ENCODE results near the gene PBX3.

DNA sequence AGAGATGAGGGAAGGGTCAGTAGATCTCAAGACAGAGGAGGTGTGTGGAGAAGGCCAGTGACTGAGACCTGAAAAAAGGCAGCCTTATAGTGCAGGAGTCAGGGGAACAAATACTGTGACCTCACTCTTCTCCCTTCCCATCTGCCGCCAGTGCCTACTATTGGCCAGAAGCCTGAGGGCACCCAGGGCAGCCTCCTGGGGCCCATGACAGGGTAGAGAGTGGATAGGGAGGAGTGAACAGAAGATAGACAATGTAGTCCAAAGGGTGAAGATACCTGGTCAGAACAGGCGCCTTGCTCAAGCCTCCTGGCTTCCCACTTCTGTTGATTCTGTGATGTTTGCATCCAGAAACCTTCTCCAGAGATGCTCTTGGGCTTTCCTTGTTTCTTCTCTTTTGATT lies 196.7 kb downstream of the PBX3 start:
- TF ChIP-seq, protein P1, sequence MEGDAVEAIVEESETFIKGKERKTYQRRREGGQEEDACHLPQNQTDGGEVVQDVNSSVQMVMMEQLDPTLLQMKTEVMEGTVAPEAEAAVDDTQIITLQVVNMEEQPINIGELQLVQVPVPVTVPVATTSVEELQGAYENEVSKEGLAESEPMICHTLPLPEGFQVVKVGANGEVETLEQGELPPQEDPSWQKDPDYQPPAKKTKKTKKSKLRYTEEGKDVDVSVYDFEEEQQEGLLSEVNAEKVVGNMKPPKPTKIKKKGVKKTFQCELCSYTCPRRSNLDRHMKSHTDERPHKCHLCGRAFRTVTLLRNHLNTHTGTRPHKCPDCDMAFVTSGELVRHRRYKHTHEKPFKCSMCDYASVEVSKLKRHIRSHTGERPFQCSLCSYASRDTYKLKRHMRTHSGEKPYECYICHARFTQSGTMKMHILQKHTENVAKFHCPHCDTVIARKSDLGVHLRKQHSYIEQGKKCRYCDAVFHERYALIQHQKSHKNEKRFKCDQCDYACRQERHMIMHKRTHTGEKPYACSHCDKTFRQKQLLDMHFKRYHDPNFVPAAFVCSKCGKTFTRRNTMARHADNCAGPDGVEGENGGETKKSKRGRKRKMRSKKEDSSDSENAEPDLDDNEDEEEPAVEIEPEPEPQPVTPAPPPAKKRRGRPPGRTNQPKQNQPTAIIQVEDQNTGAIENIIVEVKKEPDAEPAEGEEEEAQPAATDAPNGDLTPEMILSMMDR (conservative IDR thresholded peaks at IDR 0.05; ENCODE audit: low read length): no peak
- no peak for TF ChIP-seq EZH2phosphoT487 (IDR thresholded peaks at IDR 0.05; ENCODE audit: borderline replicate concordance, low read depth, low read length)

All from OCI-LY7 (cell line).